Measurements from ENCODE around the gene KNCN.

Gene KNCN

DNA sequence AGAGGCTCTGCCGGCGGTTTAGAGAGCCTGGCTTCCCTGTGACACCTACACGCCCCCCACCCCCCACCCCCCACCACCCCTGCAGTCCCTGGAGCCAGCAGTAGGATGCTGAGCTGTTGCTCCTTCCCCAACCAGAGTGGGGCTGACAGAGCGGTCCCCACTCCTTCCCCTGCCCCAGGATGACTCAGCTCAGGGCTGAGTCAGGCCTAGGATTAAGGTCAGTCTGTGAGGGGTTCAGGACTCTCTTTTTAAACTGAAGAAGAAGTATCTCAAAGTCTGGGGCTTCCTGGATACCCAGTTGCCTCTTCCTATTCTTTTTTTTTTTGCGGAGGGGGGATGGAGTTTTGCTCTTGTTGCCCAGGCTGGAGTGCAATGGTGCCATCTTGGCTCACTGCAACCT lies 42.7 kb downstream of the KNCN start:
- H3K27ac ChIP-seq: no peak overlapping the region
- TF ChIP-seq CTCF (conservative IDR thresholded peaks at IDR 0.05): no peak

GRCh38 chr1:46506470-46507219 lies 44.8 kb downstream of the KNCN start:
- no peak for TF ChIP-seq CTCF (conservative IDR thresholded peaks at IDR 0.05)
- H3K27ac ChIP-seq: no peak overlapping the region

DNA sequence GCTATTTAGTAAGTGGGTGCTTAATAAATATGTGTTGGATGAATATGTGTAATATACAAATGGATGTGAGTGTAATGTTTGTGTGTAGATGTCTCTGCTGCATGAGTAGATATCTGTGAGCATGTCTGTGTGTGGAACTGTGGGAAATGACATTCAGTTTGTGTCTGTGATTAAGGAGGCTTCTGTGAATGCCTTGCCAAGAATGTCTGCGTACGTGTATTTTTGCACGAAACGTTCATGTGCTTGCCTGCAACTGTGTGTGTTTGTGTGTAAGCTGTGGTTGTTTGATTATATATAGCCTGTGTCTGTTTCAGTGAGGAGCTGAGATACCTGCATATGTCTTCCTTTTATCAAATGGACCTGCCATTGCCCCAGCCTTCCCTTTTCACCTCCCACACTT lies 48.0 kb downstream of the KNCN start:
- no peak overlapping the region for H3K27ac ChIP-seq
- TF ChIP-seq CTCF (conservative IDR thresholded peaks at IDR 0.05): no peak

- TF ChIP-seq CTCF (conservative IDR thresholded peaks at IDR 0.05): no peak
- H3K27ac ChIP-seq: no peak overlapping the region
Observed at GRCh38 chr1:46501528-46501927, 49.9 kb downstream of the KNCN start.

GRCh38 chr1:46497665-46498064 lies 53.8 kb downstream of the KNCN start:
- TF ChIP-seq CTCF (conservative IDR thresholded peaks at IDR 0.05): no peak
- H3K27ac ChIP-seq: no peak overlapping the region

DNA sequence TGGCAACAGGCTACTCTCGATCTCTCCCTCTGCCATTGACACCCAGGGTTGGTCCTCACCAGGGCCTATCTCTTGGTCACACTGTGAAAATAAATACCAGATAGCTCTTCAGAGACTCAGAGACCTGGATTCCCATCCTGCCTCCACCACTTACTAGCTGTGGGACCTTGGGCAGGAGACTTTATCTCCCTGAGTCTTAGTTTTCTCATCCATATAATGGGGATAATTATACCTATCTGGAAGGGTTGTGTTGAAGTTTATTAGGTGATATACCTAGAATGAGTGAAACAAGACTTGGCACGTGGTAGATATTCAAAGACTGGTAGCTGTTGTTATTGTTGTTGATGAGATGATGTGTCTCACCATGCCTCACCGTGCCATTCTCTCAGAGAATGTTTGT lies 54.4 kb downstream of the KNCN start:
- H3K27ac ChIP-seq: no peak overlapping the region
- TF ChIP-seq CTCF (conservative IDR thresholded peaks at IDR 0.05): no peak

DNA sequence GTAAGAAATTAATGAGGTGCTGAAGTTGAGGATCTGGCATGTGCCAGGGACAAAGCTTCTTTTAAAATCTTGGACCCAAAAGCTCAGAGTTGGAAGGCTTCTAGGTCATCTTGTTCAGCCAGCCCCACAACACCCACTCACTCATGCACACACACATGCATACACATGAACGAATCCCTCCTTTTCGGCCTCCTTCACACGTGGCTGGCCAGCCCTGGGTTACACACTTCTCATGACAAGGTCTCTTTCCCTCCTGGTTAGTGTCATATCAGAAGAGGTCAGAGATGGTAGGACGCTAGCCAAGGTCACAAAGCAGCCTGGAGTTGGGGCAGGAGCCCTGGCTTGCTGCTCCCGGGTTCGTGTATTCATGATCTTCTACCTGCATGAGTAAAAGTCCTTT lies 54.9 kb downstream of the KNCN start:
- H3K27ac ChIP-seq: no peak overlapping the region
- no peak for TF ChIP-seq CTCF (conservative IDR thresholded peaks at IDR 0.05)
